Uterus (tissue), 4 donors: ENCODE data around the gene ANGPTL3. TPM values are rescaled to one million over a fixed set of nuclear protein-coding genes. Genes with fewer than 3 reads are reported as not detected.

Source experiments
- DNase-seq, 2 donors: peaks; one replicate each; pipeline ENCODE4 v3.0.0-alpha.2; 2019 to 2020
- H3K27ac ChIP-seq, 2 donors: fragments of 200-600 bp; sonication (generic); 1 replicate in 1 of 2; 2 replicates in 1 of 2; pipeline ENCODE4 v1.5.1; 2016 to 2018
- H3K27me3 ChIP-seq, 2 donors: fragments of 200-600 bp; sonication (generic); one replicate each; pipeline ENCODE4 v1.5.1; 2018 to 2019; ENCODE audit warnings: control low read depth in 1 of 2
- H3K36me3 ChIP-seq, 2 donors: fragments of 200-600 bp; sonication (generic); one replicate each; pipeline ENCODE4 v1.5.1; 2019; ENCODE audit warnings: control low read depth in 1 of 2
- H3K4me1 ChIP-seq, 2 donors: fragments of 200-600 bp; sonication (generic); one replicate each; pipeline ENCODE4 v1.5.1; 2018 to 2019; ENCODE audit warnings: control low read depth in 1 of 2
- H3K4me3 ChIP-seq, 2 donors: fragments of 200-600 bp; sonication (generic); 1 replicate in 1 of 2; 2 replicates in 1 of 2; pipeline ENCODE4 v1.5.1; 2018 to 2019; ENCODE audit warnings: mild to moderate bottlenecking in 1 of 2
- H3K9me3 ChIP-seq, 2 donors: fragments of 200-600 bp; sonication (generic); one replicate each; pipeline ENCODE4 v1.5.1; 2019; ENCODE audit warnings: control low read depth in 1 of 2
- CTCF ChIP-seq, 4 experiments: fragments of 200-600 bp in 2 of 4; fragments of 450-650 bp in 2 of 4; sonication (generic) in 2 of 4; IDR thresholded peaks; one replicate each; pipeline ENCODE4 v1.5.1; 2016 to 2019; ENCODE audit warnings: antibody characterized with exemption in 4 of 4, mild to moderate bottlenecking in 2 of 4, moderate library complexity in 1 of 4
- POLR2A ChIP-seq, 2 donors: fragments of 450-650 bp; IDR thresholded peaks; one replicate each; pipeline ENCODE4 v1.6.1; 2016; ENCODE audit warnings: antibody characterized with exemption in 2 of 2, mild to moderate bottlenecking in 1 of 2, moderate library complexity in 1 of 2
- intact Hi-C: fragments of 100-400 bp; cut with DNase I; formaldehyde crosslinking; loops from one replicate; pipeline ENCODE4 v1.15.1; 2023; ENCODE audit warnings: low total_unique reads
- total RNA-seq, 4 donors: library from RNA; depleted of rRNA in 3 of 4; stranded (reverse); fragments of >200 nt in 3 of 4; gene quantifications; one replicate each; pipeline versions ENCODE4 v1.1.0 to v1.2.4, GENCODE V29; 2014 to 2023
- donor health status: DM: yes; HTN: yes; CAD: no.

The ANGPTL3 gene
- total RNA-seq, 4 donors from 2014 or later = not detected

GRCh38 chr1:62654744-62655143, 57.4 kb downstream of the ANGPTL3 start:
- intact Hi-C loops = no loop called here
- no peak overlapping the region for H3K27ac ChIP-seq
- H3K27me3 ChIP-seq = no peaks in the 10 kb centered on the region
- no peak overlapping the region for H3K4me3 ChIP-seq
- TF ChIP-seq CTCF (IDR thresholded peaks at IDR 0.05) (no peak), POLR2A (IDR thresholded peaks at IDR 0.05) (no peak)
- no peaks in the 10 kb centered on the region for H3K36me3 ChIP-seq
- H3K4me1 ChIP-seq = no peaks in the 10 kb centered on the region
- H3K9me3 ChIP-seq = no peaks in the 10 kb centered on the region
- DNase-seq = no peak

Other genes with a start within 250 kb of the ANGPTL3 start
- gene USP1, start 160.5 kb upstream of the ANGPTL3 start, total RNA-seq = 10 to 100 TPM; 16.9 to 93.5 (median 41.5) TPM
- gene DOCK7, start 90.9 kb downstream of the ANGPTL3 start, total RNA-seq = 100 to 1,000 TPM in 2 of 4 donors, 10 to 100 TPM in 2; 17.9 to 134 (median 77.9) TPM
- gene ATG4C, start 186.6 kb downstream of the ANGPTL3 start, total RNA-seq = 10 to 100 TPM; 11.5 to 81.5 (median 50.4) TPM